Measurements from ENCODE around the gene NSUN2.

NSUN2 gene

GRCh38 chr5:6667648-6668047, 34.8 kb upstream of the NSUN2 start:
- TF ChIP-seq CTCF (IDR thresholded peaks at IDR 0.05; ENCODE audit: low read depth, low read length): no peak
- H3K27me3 ChIP-seq: no peaks in the 10 kb centered on the region
- DNase-seq: no peak
- H3K4me3 ChIP-seq (ENCODE audit: low read depth, low read length): no peak overlapping the region
- H3K4me1 ChIP-seq: no peaks in the 10 kb centered on the region
- H3K9me3 ChIP-seq: no peaks in the 10 kb centered on the region
- peaks cover 10% of the 10 kb centered on the region for H3K36me3 ChIP-seq

- no peaks in the 10 kb centered on the region for H3K9me3 ChIP-seq
- H3K4me1 ChIP-seq: no peaks in the 10 kb centered on the region
- H3K36me3 ChIP-seq: peaks cover 10% of the 10 kb centered on the region
- TF ChIP-seq CTCF (IDR thresholded peaks at IDR 0.05; ENCODE audit: low read depth, low read length): no peak
- H3K4me3 ChIP-seq (ENCODE audit: low read depth, low read length): no peak overlapping the region
- no peak for DNase-seq
- no peaks in the 10 kb centered on the region for H3K27me3 ChIP-seq
Measured at GRCh38 chr5:6666762-6667161, 33.9 kb upstream of the NSUN2 start.

DNA sequence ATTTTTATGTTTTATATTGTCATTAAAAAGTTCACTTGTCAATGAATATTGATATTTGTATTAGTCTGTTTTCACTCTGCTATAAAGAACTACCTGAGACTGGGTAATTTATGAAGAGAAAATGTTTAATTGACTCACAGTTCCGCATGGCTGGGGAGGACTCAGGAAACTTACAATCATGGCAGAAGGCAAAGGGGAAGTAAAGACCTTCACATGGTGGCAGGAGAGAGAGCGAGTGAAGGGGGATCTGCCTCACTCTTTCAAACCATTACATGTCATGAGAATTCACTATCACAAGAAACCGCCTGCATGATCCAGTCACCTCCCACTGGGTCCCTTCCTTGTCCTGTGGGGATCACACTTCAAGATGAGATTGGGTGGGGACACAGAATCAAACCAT, 27.8 kb upstream of the NSUN2 start:
- Histone ChIP-seq H3K36me3 (peaks cover 28% of the 10 kb centered on the region), H3K27me3 (no peaks in the 10 kb centered on the region), H3K9me3 (no peaks in the 10 kb centered on the region), H3K4me1 (no peaks in the 10 kb centered on the region), H3K4me3 (ENCODE audit: low read depth, low read length) (no peak overlapping the region)
- DNase-seq: no peak
- TF ChIP-seq CTCF (IDR thresholded peaks at IDR 0.05; ENCODE audit: low read depth, low read length): no peak

DNA sequence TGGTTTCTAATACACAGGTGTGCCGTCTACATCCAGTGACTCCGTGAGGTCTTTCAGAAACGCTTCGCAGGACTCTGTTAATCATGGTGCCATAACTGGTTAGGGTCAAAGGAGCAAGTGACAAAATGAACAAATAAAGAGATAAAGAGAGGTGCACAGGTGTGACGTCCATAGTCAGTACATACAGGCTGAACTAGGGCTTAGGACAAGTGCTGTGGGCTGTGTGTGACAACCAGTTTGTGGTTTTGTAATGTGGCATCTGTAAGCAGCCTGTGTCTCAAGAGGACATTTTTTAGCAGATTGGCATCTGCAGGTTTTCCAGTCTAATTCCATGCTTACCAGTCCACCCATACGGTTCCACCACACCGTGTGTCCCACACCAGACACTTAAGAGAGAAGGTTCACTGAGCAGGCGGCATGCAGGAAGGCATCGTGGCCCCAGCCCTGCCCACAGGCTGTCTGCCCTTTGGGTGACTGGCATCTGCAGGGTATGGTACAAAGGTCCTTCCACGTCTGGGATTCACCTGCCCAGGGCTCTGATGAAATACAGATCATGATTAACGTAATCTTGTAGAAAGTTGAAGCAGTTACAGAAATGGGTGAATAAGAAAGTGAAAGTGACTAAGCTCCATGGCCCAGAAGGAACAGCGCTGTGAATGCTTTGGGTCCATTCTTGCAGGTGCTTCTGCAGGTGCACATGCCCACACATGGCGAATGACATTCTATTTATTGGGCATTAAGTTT, 27.3 kb upstream of the NSUN2 start:
- H3K4me3 ChIP-seq (ENCODE audit: low read depth, low read length): no peak overlapping the region
- no peaks in the 10 kb centered on the region for H3K4me1 ChIP-seq
- no peak for DNase-seq
- no peak for TF ChIP-seq CTCF (IDR thresholded peaks at IDR 0.05; ENCODE audit: low read depth, low read length)
- no peaks in the 10 kb centered on the region for H3K9me3 ChIP-seq
- H3K36me3 ChIP-seq: peaks cover 28% of the 10 kb centered on the region
- H3K27me3 ChIP-seq: no peaks in the 10 kb centered on the region

DNA sequence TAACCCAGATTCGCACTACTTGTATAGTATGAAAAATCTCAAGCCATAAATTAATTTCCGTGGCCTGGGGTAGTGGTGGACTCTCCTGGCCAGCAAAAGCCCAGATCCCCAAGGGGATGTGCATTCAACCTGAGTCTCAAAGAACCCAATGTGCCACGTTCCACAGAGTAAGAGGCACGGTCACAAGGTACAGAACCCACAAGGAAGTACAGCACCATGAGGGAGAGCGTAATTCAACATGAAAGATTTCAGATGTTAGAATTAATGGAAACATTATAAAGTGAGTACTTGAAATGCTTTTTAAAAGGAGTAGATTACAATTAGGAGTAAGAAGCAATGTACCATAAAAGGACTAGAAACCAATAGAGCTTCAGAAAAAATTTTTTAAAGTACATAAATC, 23.8 kb upstream of the NSUN2 start:
- Histone ChIP-seq H3K36me3 (peaks cover 34% of the 10 kb centered on the region), H3K4me3 (ENCODE audit: low read depth, low read length) (no peak overlapping the region), H3K9me3 (no peaks in the 10 kb centered on the region), H3K4me1 (no peaks in the 10 kb centered on the region), H3K27me3 (no peaks in the 10 kb centered on the region)
- TF ChIP-seq CTCF (IDR thresholded peaks at IDR 0.05; ENCODE audit: low read depth, low read length): no peak
- no peak for DNase-seq

DNA sequence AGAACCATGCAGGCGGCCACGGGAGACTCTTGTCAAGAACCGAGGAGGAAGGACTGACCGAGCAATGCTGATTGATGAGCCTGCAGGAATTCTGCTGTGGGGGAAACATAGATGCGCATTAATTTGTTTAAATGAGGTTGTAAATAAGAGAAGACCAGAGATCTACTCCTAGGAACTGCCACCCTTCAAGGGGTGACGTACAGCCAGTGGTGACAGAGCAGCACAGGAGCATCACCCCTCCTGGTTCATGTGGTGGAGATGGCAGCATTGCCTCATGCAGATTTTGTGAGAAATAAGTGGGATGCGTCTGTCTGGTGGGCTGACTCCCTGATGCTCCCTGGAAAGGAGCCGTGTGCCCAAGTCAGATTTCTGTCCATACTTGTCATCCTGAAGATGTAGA, 22.6 kb upstream of the NSUN2 start:
- Histone ChIP-seq H3K4me3 (ENCODE audit: low read depth, low read length) (no peak overlapping the region), H3K36me3 (peaks cover 34% of the 10 kb centered on the region), H3K27me3 (no peaks in the 10 kb centered on the region), H3K9me3 (no peaks in the 10 kb centered on the region), H3K4me1 (no peaks in the 10 kb centered on the region)
- no peak for DNase-seq
- no peak for TF ChIP-seq CTCF (IDR thresholded peaks at IDR 0.05; ENCODE audit: low read depth, low read length)

Measured in BE2C (cell line).